Measurements from ENCODE around the gene CEMIP.

DNA sequence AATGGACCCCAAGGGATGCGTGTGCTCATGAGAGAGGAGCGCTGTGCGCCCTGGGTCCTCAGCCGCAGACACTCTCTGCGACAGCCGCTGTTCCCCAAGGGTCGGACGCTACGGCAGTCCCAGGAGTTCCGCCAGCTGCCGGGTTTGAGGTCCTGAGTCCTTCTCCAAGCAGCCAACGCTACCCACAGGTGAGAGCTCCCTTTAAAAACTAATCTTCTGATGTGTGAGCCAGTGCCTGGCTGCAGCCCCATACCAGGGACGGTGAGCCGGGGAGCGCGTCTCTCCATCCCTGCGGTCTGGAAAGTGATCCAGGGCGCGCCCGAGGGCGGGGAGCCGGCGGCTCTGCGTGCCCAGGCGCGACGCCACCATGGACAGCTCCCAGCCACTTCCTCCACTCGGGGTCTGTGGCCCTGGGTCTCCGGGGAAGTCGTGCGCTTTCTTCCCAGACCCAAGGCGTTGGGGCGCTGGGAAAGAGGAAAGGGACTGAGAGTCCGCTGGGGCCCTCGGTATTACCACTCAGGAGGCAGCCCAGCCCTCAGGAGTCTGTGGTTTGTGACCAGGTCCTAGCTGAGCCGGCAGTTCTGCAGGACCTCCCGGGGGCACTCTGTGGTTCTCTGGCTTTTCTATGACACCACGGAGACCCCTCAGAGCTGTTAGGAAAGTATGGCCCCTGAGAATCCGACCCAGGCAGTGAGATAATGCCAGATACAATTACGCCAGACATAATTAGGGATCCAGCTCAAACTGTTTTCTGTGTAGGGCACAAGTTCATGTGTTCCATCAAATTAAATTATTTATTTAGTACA, 1.4 kb downstream of the CEMIP start:
- no peak for TF ChIP-seq EZH2 (IDR thresholded peaks at IDR 0.05; ENCODE audit: low read depth)
- TF ChIP-seq, protein P1, sequence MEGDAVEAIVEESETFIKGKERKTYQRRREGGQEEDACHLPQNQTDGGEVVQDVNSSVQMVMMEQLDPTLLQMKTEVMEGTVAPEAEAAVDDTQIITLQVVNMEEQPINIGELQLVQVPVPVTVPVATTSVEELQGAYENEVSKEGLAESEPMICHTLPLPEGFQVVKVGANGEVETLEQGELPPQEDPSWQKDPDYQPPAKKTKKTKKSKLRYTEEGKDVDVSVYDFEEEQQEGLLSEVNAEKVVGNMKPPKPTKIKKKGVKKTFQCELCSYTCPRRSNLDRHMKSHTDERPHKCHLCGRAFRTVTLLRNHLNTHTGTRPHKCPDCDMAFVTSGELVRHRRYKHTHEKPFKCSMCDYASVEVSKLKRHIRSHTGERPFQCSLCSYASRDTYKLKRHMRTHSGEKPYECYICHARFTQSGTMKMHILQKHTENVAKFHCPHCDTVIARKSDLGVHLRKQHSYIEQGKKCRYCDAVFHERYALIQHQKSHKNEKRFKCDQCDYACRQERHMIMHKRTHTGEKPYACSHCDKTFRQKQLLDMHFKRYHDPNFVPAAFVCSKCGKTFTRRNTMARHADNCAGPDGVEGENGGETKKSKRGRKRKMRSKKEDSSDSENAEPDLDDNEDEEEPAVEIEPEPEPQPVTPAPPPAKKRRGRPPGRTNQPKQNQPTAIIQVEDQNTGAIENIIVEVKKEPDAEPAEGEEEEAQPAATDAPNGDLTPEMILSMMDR (conservative IDR thresholded peaks at IDR 0.05) = no peak
